Measurements from ENCODE around the gene INHBC. TPM values are rescaled to one million over a fixed set of nuclear protein-coding genes. Genes with fewer than 3 reads are reported as not detected.
A peak's percentile ranks its signal among the peaks of the same experiment; 100 is the strongest.

INHBC gene
- total RNA-seq, 2 experiments from 2014 or later = not detected

DNA sequence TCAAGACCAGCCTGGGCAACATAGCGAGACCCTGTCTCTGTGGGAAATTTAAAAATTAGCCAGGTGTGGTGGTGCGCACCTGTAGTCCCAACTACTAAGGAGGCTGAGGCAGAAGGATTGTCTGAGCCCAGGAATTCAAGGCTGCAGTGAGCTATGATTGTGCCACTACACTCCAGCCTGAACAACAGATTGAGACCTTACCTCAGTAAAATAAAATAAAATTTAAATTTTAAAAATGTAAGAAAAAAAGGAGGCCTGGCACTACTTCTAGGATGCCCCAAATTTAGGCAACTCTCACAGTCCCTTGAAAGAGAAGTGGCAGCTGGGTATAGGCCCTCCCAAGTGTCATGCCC, 19.6 kb downstream of the INHBC start:
- DNase-seq = no peak
- ATAC-seq = no peak
- ChIA-PET POLR2A (no interaction called here), CTCF (interaction anchor here (0.8 to 4.8 kb wide), 15 partner anchors 9 to 240 kb away, joined by 3 to 63 read pairs (median 4); no protein-coding TSS in a partner anchor)
- H3K4me3 Mint-ChIP-seq = peak overlapping the region; percentile 49
- H3K27me3 Mint-ChIP-seq = no peaks in the 10 kb centered on the region
- H3K27ac Mint-ChIP-seq = peak overlapping the region; percentile 77
- no peaks in the 10 kb centered on the region for H3K36me3 Mint-ChIP-seq (ENCODE audit: low read depth)
- H3K9me3 Mint-ChIP-seq (ENCODE audit: low read depth) = no peaks in the 10 kb centered on the region
- intact Hi-C loops (cut with DNase I, micrococcal nuclease) = no loop called here
- H3K4me1 Mint-ChIP-seq = peaks cover 40% of the 10 kb centered on the region

DNA sequence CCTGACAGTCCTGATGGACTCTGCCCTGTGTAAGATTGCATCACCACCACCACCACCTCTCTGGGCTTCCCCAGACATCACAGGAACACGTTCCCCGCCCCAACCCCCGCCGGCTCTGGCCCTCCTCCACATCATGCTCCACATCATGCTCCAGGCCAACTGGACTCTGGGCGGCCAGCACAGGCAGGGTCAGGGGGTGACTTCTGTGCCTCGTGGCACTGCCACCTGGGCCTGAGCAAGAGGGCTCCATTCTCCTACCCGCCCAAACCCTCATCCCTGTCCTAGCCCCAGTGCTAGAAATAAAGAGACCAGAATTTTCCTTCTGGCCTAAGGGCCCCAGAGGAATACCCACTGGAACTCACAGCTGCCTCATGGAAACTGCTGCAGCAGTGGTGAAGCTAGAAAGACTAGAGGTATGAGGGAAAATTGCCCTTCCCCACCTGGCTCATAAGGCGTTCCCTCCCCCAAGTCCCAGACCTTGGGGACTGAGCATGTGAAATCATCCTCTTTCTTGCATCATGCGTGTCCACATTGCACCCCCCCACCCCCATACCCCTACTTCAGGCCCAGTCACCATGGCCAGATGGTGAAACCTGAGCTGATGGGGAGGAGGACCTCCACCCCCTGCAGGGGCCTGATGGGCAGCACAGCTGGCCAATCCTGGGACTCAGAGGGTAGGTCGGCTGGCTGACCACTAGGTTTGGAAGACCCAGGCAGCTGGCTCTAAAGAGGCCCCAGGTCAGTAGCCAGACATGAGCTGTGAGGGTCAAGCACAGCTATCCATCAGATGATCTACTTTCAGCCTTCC, 20.2 kb downstream of the INHBC start, which contains the start of gene INHBE:
Gene INHBE (plus strand): TSS at position 742 of the 808 bp plus-strand sequence. CDS start 230 bp downstream, outside the sequence.
- peak within 1 kb of the TSS; percentile 77 for H3K27ac Mint-ChIP-seq
- peaks cover 42% of the 10 kb centered on the region for H3K4me1 Mint-ChIP-seq
- no peaks in the 10 kb centered on the region for H3K36me3 Mint-ChIP-seq (ENCODE audit: low read depth)
- no peaks in the 10 kb centered on the region for H3K9me3 Mint-ChIP-seq (ENCODE audit: low read depth)
- ChIA-PET CTCF (interaction anchor here (0.6 to 4.8 kb wide), 29 partner anchors 8 to 241 kb away, joined by 3 to 63 read pairs (median 4); partner anchors contain the start of gene ARHGAP9), POLR2A (interaction anchor here (0.6 to 0.9 kb wide), 2 partner anchors 17 to 421 kb away, joined by 4 read pairs; no protein-coding TSS in a partner anchor)
- ATAC-seq = no peak
- intact Hi-C loops (cut with DNase I, micrococcal nuclease) = loop anchor here in 1 of 2 experiments (5.0 kb wide), 1 partner anchor 168 kb away; no protein-coding TSS in a partner anchor
- DNase-seq = peak; percentile 61
- H3K4me3 Mint-ChIP-seq = peak within 1 kb of the TSS; percentile 69
- no peaks in the 10 kb centered on the region for H3K27me3 Mint-ChIP-seq

DNA sequence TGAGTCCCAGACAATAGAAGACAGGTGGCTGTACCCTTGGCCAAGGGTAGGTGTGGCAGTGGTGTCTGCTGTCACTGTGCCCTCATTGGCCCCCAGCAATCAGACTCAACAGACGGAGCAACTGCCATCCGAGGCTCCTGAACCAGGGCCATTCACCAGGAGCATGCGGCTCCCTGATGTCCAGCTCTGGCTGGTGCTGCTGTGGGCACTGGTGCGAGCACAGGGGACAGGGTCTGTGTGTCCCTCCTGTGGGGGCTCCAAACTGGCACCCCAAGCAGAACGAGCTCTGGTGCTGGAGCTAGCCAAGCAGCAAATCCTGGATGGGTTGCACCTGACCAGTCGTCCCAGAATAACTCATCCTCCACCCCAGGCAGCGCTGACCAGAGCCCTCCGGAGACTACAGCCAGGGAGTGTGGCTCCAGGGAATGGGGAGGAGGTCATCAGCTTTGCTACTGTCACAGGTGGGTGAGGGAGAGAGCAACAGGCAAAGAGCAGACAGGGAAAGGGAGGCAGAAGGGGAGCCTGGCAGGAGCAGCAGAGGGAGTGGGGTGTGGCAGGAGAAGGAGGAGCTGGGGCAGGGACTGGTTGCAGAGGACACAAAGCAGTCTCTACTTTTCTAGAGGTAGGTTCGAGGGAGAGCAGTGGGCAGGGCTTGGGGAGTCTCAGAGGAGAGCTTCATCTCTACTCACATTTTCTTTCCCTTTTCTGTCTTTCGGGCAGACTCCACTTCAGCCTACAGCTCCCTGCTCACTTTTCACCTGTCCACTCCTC, 21.0 kb downstream of the INHBC start:
- DNase-seq (peak; percentile 33), ATAC-seq (peak; percentile 7)
- no peaks in the 10 kb centered on the region for H3K36me3 Mint-ChIP-seq (ENCODE audit: low read depth)
- peaks cover 47% of the 10 kb centered on the region for H3K4me1 Mint-ChIP-seq
- intact Hi-C loops (cut with DNase I, micrococcal nuclease) = loop anchor here in 1 of 2 experiments (5.0 kb wide), 1 partner anchor 167 kb away; no protein-coding TSS in a partner anchor
- H3K27ac Mint-ChIP-seq = peak overlapping the region; percentile 67
- ChIA-PET POLR2A (interaction anchor here (0.6 to 0.9 kb wide), 4 partner anchors 16 to 702 kb away, joined by 3 to 10 read pairs (median 4); no protein-coding TSS in a partner anchor), CTCF (interaction anchor here (0.5 to 2.7 kb wide), 37 partner anchors 10 to 228 kb away, joined by 3 to 13 read pairs (median 3); partner anchors contain the start of gene ARHGAP9)
- H3K9me3 Mint-ChIP-seq (ENCODE audit: low read depth) = no peaks in the 10 kb centered on the region
- H3K27me3 Mint-ChIP-seq = peaks cover 4% of the 10 kb centered on the region
- H3K4me3 Mint-ChIP-seq = peak overlapping the region; percentile 69

DNA sequence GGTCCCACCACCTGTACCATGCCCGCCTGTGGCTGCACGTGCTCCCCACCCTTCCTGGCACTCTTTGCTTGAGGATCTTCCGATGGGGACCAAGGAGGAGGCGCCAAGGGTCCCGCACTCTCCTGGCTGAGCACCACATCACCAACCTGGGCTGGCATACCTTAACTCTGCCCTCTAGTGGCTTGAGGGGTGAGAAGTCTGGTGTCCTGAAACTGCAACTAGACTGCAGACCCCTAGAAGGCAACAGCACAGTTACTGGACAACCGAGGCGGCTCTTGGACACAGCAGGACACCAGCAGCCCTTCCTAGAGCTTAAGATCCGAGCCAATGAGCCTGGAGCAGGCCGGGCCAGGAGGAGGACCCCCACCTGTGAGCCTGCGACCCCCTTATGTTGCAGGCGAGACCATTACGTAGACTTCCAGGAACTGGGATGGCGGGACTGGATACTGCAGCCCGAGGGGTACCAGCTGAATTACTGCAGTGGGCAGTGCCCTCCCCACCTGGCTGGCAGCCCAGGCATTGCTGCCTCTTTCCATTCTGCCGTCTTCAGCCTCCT, 21.6 kb downstream of the INHBC start:
- no peaks in the 10 kb centered on the region for H3K36me3 Mint-ChIP-seq (ENCODE audit: low read depth)
- ATAC-seq (peak; percentile 34), DNase-seq (peak; percentile 74)
- peaks cover 52% of the 10 kb centered on the region for H3K4me1 Mint-ChIP-seq
- intact Hi-C loops (cut with DNase I, micrococcal nuclease) = loop anchor here in 1 of 2 experiments (5.0 kb wide), 1 partner anchor 166 kb away; no protein-coding TSS in a partner anchor
- H3K9me3 Mint-ChIP-seq (ENCODE audit: low read depth) = no peaks in the 10 kb centered on the region
- CTCF ChIA-PET = interaction anchor here (0.5 to 2.7 kb wide), 25 partner anchors 9 to 229 kb away, joined by 3 to 13 read pairs (median 4); partner anchors contain the start of gene ARHGAP9
- POLR2A ChIA-PET = interaction anchor here (0.6 to 0.7 kb wide), 2 partner anchors 91 to 703 kb away, joined by 3 to 10 read pairs; no protein-coding TSS in a partner anchor
- peak overlapping the region; percentile 69 for H3K4me3 Mint-ChIP-seq
- peaks cover 4% of the 10 kb centered on the region for H3K27me3 Mint-ChIP-seq
- peak overlapping the region; percentile 66 for H3K27ac Mint-ChIP-seq

DNA sequence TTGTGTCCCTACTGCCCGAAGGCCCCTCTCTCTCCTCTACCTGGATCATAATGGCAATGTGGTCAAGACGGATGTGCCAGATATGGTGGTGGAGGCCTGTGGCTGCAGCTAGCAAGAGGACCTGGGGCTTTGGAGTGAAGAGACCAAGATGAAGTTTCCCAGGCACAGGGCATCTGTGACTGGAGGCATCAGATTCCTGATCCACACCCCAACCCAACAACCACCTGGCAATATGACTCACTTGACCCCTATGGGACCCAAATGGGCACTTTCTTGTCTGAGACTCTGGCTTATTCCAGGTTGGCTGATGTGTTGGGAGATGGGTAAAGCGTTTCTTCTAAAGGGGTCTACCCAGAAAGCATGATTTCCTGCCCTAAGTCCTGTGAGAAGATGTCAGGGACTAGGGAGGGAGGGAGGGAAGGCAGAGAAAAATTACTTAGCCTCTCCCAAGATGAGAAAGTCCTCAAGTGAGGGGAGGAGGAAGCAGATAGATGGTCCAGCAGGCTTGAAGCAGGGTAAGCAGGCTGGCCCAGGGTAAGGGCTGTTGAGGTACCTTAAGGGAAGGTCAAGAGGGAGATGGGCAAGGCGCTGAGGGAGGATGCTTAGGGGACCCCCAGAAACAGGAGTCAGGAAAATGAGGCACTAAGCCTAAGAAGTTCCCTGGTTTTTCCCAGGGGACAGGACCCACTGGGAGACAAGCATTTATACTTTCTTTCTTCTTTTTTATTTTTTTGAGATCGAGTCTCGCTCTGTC, 22.3 kb downstream of the INHBC start:
- ATAC-seq (no peak), DNase-seq (no peak)
- POLR2A ChIA-PET = no interaction called here
- CTCF ChIA-PET = interaction anchor here (0.6 to 1.9 kb wide), 9 partner anchors 12 to 228 kb away, joined by 3 to 8 read pairs (median 4); no protein-coding TSS in a partner anchor
- no peak overlapping the region for H3K4me3 Mint-ChIP-seq
- peaks cover 4% of the 10 kb centered on the region for H3K27me3 Mint-ChIP-seq
- H3K27ac Mint-ChIP-seq = no peak overlapping the region
- no peaks in the 10 kb centered on the region for H3K9me3 Mint-ChIP-seq (ENCODE audit: low read depth)
- no peaks in the 10 kb centered on the region for H3K36me3 Mint-ChIP-seq (ENCODE audit: low read depth)
- peaks cover 56% of the 10 kb centered on the region for H3K4me1 Mint-ChIP-seq
- intact Hi-C loops (cut with DNase I, micrococcal nuclease) = loop anchor here in 1 of 2 experiments (5.0 kb wide), 1 partner anchor 165 kb away; no protein-coding TSS in a partner anchor

DNA sequence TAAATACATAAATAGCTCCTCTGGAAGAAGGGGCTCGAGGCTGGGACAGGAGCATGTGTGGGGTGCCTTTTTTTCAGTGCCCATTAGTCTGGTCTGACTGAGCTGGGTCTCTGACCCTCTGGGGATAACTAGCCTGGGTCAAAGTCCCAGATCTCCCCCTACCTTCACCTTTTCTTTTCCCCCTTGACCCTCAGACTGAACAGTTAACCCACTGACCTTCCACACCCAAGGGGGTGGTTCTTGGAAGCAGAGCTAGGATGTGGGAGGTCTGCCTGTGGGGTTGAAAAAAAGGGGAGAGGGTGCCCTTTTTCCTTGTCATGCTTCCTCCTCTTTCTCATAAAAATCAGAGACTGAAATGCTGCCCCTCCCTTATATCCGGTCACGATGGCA, 24.1 kb downstream of the INHBC start:
- H3K27me3 Mint-ChIP-seq = peaks cover 4% of the 10 kb centered on the region
- H3K36me3 Mint-ChIP-seq (ENCODE audit: low read depth) = no peaks in the 10 kb centered on the region
- peaks cover 58% of the 10 kb centered on the region for H3K4me1 Mint-ChIP-seq
- peak overlapping the region; percentile 94 for H3K27ac Mint-ChIP-seq
- peak overlapping the region; percentile 84 for H3K4me3 Mint-ChIP-seq
- no peak for ATAC-seq
- H3K9me3 Mint-ChIP-seq (ENCODE audit: low read depth) = no peaks in the 10 kb centered on the region
- intact Hi-C loops (cut with DNase I, micrococcal nuclease) = loop anchor here (1.0 to 5.0 kb wide), 9 partner anchors 18 to 286 kb away; partner anchors contain the start of genes R3HDM2 (in 2 of the 2), DDIT3 (in 1 of the 2), MARS1 (in 1 of the 2) and TSPAN31 (in 1 of the 2)
- CTCF ChIA-PET = interaction anchor here (0.6 to 2.2 kb wide), 51 partner anchors 8 to 774 kb away, joined by 3 to 23 read pairs (median 5); partner anchors contain the start of genes ARHGAP9, DCTN2, INHBC and STAT6
- no peak for DNase-seq
- POLR2A ChIA-PET = interaction anchor here (0.6 to 1.0 kb wide), 4 partner anchors 17 to 350 kb away, joined by 3 to 4 read pairs (median 3); no protein-coding TSS in a partner anchor

DNA sequence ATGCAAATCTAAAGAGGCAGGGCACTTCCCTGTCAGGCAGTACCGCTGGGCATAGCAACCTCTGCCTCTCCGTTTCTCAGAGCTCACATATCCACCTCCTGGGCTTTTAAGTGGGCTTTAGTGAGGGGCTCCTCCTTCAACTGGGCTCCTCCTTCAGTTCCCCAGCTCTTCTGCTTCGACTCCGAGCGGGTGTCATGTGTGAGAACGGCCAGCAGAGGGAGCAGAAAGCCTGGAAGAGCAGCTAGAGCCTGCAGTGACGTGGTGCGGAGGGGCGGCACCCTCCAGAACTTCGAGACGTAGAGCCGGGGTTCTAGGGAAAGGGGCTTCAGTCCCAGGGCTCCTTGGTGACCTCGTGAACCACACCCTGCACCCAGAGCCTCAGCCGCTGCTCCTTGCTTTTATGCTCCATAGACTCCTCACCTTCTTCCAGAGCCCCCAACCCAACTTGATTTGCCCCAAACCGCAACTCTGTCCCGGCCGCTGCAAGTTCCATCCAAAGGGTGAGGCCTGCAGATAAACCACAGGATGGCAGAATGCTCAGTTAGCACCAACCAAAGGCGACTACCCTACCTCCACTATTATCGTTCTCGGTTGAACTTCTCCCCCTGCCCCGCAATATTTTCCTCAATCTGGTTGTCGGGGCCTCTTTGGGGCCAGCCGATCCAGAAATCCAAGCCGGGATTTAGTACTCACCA, 24.6 kb downstream of the INHBC start:
- Mint-ChIP-seq H3K4me1 (peaks cover 63% of the 10 kb centered on the region), H3K9me3 (ENCODE audit: low read depth) (no peaks in the 10 kb centered on the region), H3K36me3 (ENCODE audit: low read depth) (no peaks in the 10 kb centered on the region), H3K27ac (peak overlapping the region; percentile 94), H3K27me3 (peaks cover 4% of the 10 kb centered on the region), H3K4me3 (peak overlapping the region; percentile 84)
- CTCF ChIA-PET = interaction anchor here (0.6 to 2.2 kb wide), 50 partner anchors 9 to 774 kb away, joined by 3 to 23 read pairs (median 5); partner anchors contain the start of genes ARHGAP9, DCTN2, INHBC and STAT6
- POLR2A ChIA-PET = interaction anchor here (0.6 to 1.0 kb wide), 4 partner anchors 16 to 350 kb away, joined by 3 to 4 read pairs (median 3); no protein-coding TSS in a partner anchor
- peak; percentile 97 for DNase-seq
- intact Hi-C loops (cut with DNase I, micrococcal nuclease) = loop anchor here (1.0 to 5.0 kb wide), 9 partner anchors 17 to 286 kb away; partner anchors contain the start of genes R3HDM2 (in 2 of the 2), DDIT3 (in 1 of the 2), MARS1 (in 1 of the 2) and TSPAN31 (in 1 of the 2)
- peak; percentile 64 for ATAC-seq

DNA sequence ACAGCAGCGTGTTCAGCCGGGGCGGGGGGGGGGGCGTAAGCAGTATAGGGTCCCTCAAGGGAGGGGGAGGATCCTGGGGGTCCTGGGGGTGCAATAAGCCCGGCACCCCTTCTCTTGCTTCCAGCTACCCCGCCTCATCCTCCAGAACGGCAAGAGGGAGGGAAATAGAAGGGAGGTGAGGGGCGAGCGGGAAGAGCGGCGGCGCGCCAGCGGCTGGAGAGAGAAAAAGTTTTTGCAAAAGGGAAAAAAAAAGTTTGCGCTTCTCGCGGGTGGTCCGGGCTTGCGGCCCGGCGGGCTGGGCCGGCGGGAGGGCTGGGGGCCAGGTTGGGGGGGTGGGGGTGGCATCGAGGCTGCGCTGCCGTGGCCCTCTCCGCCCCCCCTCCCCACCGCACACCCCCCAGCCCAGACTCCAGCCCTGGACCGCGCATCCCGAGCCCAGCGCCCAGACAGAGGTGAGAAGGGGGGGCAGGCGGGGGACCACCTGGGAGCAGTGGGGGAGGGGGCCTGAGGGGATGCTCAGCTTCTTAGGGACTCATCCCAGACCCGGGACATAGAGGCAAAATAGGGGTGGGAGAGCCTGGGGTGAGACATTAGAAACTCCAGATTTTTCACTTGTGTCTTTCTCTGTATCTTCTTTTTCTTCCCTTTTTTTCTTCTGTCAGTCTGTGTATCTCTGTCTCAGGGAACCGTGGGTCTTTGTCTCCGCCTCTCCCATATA, 25.3 kb downstream of the INHBC start, which contains the start of gene GLI1:
Gene GLI1 (plus strand): TSS at position 36 of the 718 bp plus-strand sequence. CDS start 3,907 bp downstream, outside the sequence.
- ATAC-seq (no peak), DNase-seq (no peak)
- Mint-ChIP-seq H3K27ac (peak within 1 kb of the TSS; percentile 94), H3K4me3 (peak within 1 kb of the TSS; percentile 84), H3K36me3 (ENCODE audit: low read depth) (no peaks in the 10 kb centered on the region), H3K4me1 (peaks cover 65% of the 10 kb centered on the region), H3K9me3 (ENCODE audit: low read depth) (no peaks in the 10 kb centered on the region), H3K27me3 (peaks cover 4% of the 10 kb centered on the region)
- intact Hi-C loops (cut with DNase I, micrococcal nuclease) = loop anchor here (1.0 to 5.0 kb wide), 10 partner anchors 16 to 373 kb away; partner anchors contain the start of genes R3HDM2 (in 2 of the 2), DDIT3 (in 1 of the 2), MARS1 (in 1 of the 2) and NAB2 (in 1 of the 2)
- ChIA-PET POLR2A (interaction anchor here (1.0 to 1.1 kb wide), 2 partner anchors 15 to 285 kb away, joined by 3 read pairs; partner anchors contain the start of gene TSPAN31), CTCF (interaction anchor here (0.6 to 6.8 kb wide), 35 partner anchors 8 to 437 kb away, joined by 3 to 58 read pairs (median 4); partner anchors contain the start of genes ARHGAP9 and INHBC)

Measured in activated CD4-positive, alpha-beta T cell treated with anti-CD3 and anti-CD28 coated beads for 36 hours (primary cell).